Epidermal melanocyte (primary cell): ENCODE measurements around the gene MTX1.
"Not testable (repeated sequence)": the region's sequence is repeated elsewhere in the genome, so short reads cannot be mapped to it uniquely, and the experiment has no call there.

Experiments used
- DNase-seq: peaks from one replicate; pipeline ENCODE4 v3.0.0; 2011; ENCODE audit warnings: low spot score; ENCODE audit not compliant: insufficient read length

Gene MTX1

DNA sequence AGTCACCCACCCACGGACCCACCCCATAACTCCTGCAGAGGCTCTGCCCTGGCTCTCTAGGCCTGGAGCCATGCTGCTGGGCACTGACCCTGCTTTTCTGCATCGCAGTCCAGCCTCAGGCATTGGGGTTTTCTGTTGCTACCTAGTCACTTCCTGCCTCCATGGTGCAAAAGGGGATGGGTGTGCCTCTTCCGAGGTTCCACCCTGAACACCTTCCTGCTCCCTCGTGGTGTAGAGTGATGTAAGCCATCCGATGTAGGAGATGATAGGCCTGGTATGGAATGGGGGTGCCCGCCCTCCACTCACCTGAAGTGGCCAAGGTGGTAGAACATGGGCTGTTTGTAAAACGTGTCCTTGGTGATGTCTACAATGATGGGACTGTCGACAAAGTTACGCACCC is 26.9 kb downstream of the MTX1 start:
- DNase-seq = not testable (repeated sequence)

GRCh38 chr1:155236451-155236850 is 28.0 kb downstream of the MTX1 start:
- DNase-seq = no peak

- DNase-seq = peak; percentile 90
These were observed 32.7 kb downstream of the MTX1 start for GRCh38 chr1:155241069-155241679.

GRCh38 chr1:155241841-155242264 is 33.4 kb downstream of the MTX1 start:
- DNase-seq = no peak

GRCh38 chr1:155242805-155243358 is 34.4 kb downstream of the MTX1 start:
- no peak for DNase-seq

DNA sequence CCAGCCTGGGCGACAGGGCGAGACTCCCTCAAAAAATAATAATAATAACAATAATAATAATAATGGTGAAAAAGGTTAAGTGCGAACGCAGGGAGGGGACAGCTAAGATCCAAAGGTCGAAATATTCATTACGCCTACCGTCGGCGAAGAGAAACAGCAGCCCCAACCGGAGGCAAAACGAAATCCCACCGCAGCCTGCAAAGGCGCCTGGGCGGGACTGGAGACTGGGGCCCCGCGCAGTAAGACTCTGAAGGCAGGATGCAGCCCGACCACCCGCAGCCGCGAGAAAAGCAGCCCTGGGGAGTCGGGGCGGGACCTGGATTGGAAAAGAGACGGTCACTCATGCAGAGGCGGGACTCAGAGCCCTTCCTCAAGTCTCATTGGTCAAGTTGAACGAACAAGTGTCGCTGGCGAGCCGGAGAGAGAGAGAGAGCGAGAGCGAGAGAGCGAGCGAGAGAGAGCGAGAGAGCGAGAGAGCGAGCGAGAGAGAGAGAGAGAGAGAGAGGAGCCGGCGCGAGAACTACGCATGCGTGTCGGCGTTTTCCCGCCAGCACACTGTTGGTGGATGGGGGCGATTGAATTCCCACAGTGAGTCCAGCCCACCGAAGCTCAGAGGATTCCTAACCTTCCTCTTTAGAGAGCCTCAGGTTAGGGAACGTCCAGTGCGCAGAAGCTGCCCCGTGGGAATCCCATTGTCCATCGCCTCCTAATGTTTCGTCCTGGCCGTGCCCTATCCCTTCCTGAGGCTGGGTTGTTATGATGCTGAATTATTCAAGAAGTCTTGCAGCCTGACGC is 36.1 kb downstream of the MTX1 start:
- peak; percentile 94 for DNase-seq

- DNase-seq = no peak
These were observed 36.6 kb downstream of the MTX1 start for GRCh38 chr1:155245163-155245524.

DNA sequence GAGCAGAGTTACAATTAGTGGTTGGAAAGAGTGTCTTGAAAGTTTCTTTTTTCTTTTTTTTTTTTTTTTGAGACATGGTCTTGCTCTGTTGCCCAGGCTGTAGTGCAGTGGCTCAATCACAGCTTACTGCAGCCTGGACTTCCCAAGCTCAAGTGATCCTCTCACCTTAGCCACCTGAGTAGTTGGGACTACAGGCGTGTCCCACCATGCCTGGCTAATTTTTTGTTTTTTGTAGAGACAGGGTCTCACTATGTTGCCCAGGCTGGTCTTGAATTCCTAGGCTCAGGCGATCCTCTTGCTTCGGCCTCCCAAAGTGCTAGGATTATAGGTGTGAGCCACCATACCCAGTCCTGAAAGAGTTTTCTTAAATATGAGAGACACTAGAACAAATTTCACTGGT is 38.3 kb downstream of the MTX1 start:
- DNase-seq = not testable (repeated sequence)

GRCh38 chr1:155247667-155248553 is 39.4 kb downstream of the MTX1 start:
- DNase-seq = no peak

GRCh38 chr1:155250246-155250632 is 41.7 kb downstream of the MTX1 start:
- no peak for DNase-seq

GRCh38 chr1:155250633-155251449 is 42.3 kb downstream of the MTX1 start:
- peak; percentile 97 for DNase-seq

DNA sequence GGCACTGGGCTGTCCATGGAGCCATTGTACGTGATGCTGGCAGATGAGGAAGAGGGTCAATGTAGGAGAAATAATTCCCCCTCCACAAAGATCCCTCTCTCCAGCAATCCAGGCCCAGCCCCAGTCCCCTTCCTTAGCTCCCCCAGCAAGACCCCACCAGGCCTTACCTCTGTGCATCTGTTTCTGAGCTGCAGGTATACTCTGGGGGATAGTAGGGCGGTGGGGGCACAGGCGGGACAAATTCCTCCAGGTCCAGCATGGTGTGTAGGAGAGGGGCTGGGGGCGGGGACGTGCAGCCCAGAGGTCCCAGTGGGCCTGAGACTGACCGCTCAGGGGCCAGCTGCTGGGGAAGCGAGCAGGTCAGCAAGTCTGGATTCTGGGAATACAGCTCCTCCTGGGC is 43.1 kb downstream of the MTX1 start:
- no peak for DNase-seq

- no peak for DNase-seq
These were observed 44.7 kb downstream of the MTX1 start for GRCh38 chr1:155253208-155253607.

DNA sequence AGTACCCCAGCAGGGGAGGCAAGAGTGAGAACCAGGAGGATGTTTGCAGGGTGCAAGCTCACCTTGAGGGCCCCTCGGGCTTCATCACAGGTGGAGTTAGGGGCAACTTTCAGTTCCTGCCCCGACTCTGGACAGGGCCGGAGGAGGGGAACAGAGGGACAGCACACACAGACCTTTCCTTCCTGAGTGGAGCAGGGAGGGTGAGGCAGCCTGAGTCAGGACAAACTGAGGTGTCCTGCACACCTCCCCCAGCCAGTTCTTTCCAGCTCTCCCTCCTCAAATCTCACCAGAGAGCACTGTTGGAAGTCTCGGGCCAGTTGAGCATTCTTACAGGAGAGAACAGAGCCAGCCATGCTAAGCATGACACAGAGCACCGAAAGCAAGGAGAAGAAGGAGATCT is 45.3 kb downstream of the MTX1 start:
- DNase-seq = no peak

DNA sequence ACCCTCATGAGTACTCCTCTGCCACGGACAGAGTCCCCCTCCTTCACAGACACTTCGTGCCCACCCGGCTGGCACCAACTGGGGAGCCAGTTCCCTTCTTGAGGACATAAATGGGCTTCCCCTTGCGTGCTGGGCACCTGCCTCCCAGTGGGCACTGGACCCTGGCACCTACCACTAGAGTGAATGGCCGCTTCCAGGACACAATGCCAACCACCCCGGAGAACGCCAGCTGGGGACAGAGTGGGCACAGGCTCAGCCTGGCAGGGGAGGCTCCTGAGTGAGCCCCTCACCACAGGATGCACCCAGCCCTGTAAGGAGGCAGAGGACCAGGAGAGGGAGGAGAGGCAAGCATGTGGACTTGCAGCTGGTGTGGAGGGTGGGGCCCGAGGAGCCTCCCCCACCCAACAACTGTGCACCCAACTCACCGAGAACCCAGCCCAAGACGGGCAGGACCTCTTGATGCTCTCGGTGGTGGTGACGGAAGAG is 45.8 kb downstream of the MTX1 start:
- no peak for DNase-seq

DNA sequence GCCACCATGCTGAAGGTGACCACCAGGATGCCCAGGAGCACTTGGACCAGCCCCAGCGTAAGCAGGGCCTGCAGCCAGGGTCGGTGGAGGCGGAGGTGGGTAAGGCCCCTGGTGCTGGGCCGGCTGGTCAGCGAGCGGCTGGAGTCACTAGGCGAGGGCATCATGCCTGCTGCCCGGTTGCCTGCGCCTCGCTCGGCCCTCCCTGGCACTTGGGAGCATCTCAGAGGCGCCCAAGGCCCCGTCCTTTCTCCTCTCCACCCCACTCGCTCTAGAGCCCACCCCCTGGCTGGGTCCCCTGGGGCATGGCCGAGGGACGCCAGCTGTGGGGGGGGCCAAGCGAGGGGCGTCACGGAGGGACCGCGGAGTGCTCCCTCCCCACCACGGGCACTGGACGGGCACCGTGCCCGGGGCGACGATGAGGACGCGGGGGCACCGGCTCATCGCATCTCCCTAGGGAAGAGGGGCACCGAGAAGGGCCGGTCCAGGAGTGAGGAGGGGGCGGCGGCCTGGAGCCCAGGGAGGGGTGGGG is 46.3 kb downstream of the MTX1 start:
- no peak for DNase-seq

- DNase-seq = peak; percentile 96
These were observed 46.9 kb downstream of the MTX1 start, which contains the start of gene ENTREP3 for GRCh38 chr1:155255243-155256007. Gene ENTREP3, minus strand, starts transcription at chr1:155255483. Its CDS starts 606 bp downstream, at chr1:155254877.

- DNase-seq = no peak
These were observed 47.8 kb downstream of the MTX1 start for GRCh38 chr1:155256058-155256852.

GRCh38 chr1:155260276-155260675 is 51.8 kb downstream of the MTX1 start:
- no peak for DNase-seq
